ENCODE results near the gene PDE11A.

PDE11A gene

DNA sequence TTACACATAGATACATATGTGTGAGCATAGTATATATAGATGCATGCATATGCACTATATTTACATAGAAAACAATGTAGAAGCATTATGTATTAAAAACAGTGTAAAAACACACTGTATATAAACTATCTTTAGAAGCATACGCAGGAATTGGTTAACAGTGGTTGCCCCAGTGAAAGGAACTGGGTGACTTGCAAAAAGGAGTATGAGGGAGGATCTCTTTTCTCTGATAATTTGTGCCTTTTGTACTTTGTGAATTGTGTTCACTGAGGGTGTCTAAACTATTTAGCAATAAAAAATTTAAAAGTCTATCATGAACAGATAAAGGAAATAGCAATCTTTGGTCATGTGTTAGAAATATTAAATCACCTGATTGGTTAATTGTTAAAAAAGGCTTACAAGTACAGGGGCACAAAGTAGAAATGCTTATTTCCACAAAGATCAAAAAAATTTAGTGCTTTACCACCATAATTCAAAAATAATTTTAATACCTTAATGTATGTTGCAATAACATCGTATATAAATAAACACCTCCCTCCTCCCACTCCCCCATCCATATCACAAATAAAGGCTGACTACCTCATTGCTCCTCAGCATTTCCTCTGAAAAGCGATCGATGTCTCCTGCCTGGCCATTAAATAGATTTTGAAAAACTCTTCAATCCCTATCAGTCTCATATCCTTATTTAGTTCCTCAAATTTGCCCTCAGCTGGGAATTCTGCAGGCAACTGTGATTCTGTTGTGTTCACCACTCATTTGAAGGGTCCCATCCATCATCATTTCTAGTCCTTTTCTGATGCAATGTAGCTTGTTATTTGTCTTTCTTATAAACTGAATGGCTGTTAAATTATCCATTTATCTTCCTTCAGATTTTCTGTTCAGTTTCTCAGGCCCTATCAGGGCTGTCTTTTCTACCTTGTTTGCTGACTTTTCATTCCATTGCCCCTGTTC is 422.7 kb downstream of the PDE11A start:
- Histone ChIP-seq H3K9me3 (ENCODE audit: insufficient read depth, low read length) (no peaks in the 10 kb centered on the region), H3K4me2 (ENCODE audit: low read length) (no peak overlapping the region), H2AFZ (ENCODE audit: low read depth, low read length) (no peak overlapping the region), H3K27me3 (ENCODE audit: low read depth, low read length) (no peaks in the 10 kb centered on the region), H3K4me1 (ENCODE audit: low read length) (no peaks in the 10 kb centered on the region), H3K36me3 (replicated peaks; ENCODE audit: low read depth, low read length) (no peaks in the 10 kb centered on the region), H3K27ac (ENCODE audit: low read length) (no peak overlapping the region), H4K20me1 (ENCODE audit: insufficient read depth, low read length) (no peaks in the 10 kb centered on the region), H3K79me2 (ENCODE audit: low read length) (no peaks in the 10 kb centered on the region), H3K4me3 (ENCODE audit: low read length) (no peak overlapping the region), H3K9ac (ENCODE audit: low read length) (no peak overlapping the region)
- no peak for TF ChIP-seq EZH2phosphoT487 (IDR thresholded peaks at IDR 0.05; ENCODE audit: low read depth)
- TF ChIP-seq, protein P1, sequence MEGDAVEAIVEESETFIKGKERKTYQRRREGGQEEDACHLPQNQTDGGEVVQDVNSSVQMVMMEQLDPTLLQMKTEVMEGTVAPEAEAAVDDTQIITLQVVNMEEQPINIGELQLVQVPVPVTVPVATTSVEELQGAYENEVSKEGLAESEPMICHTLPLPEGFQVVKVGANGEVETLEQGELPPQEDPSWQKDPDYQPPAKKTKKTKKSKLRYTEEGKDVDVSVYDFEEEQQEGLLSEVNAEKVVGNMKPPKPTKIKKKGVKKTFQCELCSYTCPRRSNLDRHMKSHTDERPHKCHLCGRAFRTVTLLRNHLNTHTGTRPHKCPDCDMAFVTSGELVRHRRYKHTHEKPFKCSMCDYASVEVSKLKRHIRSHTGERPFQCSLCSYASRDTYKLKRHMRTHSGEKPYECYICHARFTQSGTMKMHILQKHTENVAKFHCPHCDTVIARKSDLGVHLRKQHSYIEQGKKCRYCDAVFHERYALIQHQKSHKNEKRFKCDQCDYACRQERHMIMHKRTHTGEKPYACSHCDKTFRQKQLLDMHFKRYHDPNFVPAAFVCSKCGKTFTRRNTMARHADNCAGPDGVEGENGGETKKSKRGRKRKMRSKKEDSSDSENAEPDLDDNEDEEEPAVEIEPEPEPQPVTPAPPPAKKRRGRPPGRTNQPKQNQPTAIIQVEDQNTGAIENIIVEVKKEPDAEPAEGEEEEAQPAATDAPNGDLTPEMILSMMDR (IDR thresholded peaks at IDR 0.05; ENCODE audit: low read depth, low read length) = no peak

DNA sequence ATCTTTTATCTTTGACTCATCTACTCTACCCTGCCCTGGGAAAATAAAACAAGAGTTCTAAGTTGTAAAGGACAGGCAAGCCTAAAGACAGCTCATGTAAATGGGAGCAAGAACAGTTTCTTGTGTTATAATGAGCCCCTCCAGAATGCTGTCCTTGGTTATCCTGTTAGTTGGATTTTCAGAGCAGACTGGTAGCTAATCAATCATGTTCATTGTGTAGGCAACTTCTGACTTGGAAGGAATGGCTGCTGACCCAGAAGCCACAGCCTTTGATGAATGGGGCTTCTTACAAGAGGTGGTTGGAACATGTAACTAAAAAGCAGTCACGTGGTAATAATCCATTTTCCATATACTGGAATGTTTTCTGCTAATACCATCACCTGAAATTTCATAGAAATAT is 425.8 kb downstream of the PDE11A start:
- no peak overlapping the region for H3K27ac ChIP-seq (ENCODE audit: low read length)
- no peaks in the 10 kb centered on the region for H4K20me1 ChIP-seq (ENCODE audit: insufficient read depth, low read length)
- no peaks in the 10 kb centered on the region for H3K27me3 ChIP-seq (ENCODE audit: low read depth, low read length)
- no peaks in the 10 kb centered on the region for H3K9me3 ChIP-seq (ENCODE audit: insufficient read depth, low read length)
- TF ChIP-seq, protein P1 (IDR thresholded peaks at IDR 0.05; ENCODE audit: low read depth, low read length) = no peak
- TF ChIP-seq EZH2phosphoT487 (IDR thresholded peaks at IDR 0.05; ENCODE audit: low read depth) = no peak
- no peaks in the 10 kb centered on the region for H3K79me2 ChIP-seq (ENCODE audit: low read length)
- no peak overlapping the region for H3K4me3 ChIP-seq (ENCODE audit: low read length)
- H2AFZ ChIP-seq (ENCODE audit: low read depth, low read length) = no peak overlapping the region
- no peaks in the 10 kb centered on the region for H3K36me3 ChIP-seq (replicated peaks; ENCODE audit: low read depth, low read length)
- H3K4me1 ChIP-seq (ENCODE audit: low read length) = no peaks in the 10 kb centered on the region
- no peak overlapping the region for H3K4me2 ChIP-seq (ENCODE audit: low read length)
- H3K9ac ChIP-seq (ENCODE audit: low read length) = no peak overlapping the region

DNA sequence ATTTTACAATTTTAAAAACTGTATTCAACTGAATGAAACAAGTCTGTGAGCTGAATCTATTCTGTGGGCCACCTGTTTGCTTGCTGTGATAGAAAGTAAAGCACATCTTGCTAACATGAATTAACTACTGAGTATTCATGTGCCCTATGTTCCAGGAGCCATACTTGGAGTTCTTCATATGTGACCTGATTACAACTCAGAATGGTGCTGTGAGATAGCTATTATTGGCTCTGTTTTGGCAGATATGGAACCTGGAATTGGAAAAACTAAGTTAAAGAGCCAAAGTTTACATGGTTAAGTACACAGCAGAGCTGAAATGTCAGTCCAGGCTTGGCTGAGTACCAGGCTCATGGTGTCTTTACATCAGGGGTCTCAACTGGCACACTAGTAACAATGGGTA is 426.3 kb downstream of the PDE11A start:
- no peak overlapping the region for H3K4me2 ChIP-seq (ENCODE audit: low read length)
- no peaks in the 10 kb centered on the region for H3K36me3 ChIP-seq (replicated peaks; ENCODE audit: low read depth, low read length)
- no peaks in the 10 kb centered on the region for H3K79me2 ChIP-seq (ENCODE audit: low read length)
- TF ChIP-seq, protein P1 (IDR thresholded peaks at IDR 0.05; ENCODE audit: low read depth, low read length) = no peak
- no peak for TF ChIP-seq EZH2phosphoT487 (IDR thresholded peaks at IDR 0.05; ENCODE audit: low read depth)
- H3K4me3 ChIP-seq (ENCODE audit: low read length) = no peak overlapping the region
- H3K4me1 ChIP-seq (ENCODE audit: low read length) = no peaks in the 10 kb centered on the region
- H3K9me3 ChIP-seq (ENCODE audit: insufficient read depth, low read length) = no peaks in the 10 kb centered on the region
- H4K20me1 ChIP-seq (ENCODE audit: insufficient read depth, low read length) = no peaks in the 10 kb centered on the region
- no peak overlapping the region for H3K9ac ChIP-seq (ENCODE audit: low read length)
- H2AFZ ChIP-seq (ENCODE audit: low read depth, low read length) = no peak overlapping the region
- H3K27ac ChIP-seq (ENCODE audit: low read length) = no peak overlapping the region
- H3K27me3 ChIP-seq (ENCODE audit: low read depth, low read length) = no peaks in the 10 kb centered on the region

DNA sequence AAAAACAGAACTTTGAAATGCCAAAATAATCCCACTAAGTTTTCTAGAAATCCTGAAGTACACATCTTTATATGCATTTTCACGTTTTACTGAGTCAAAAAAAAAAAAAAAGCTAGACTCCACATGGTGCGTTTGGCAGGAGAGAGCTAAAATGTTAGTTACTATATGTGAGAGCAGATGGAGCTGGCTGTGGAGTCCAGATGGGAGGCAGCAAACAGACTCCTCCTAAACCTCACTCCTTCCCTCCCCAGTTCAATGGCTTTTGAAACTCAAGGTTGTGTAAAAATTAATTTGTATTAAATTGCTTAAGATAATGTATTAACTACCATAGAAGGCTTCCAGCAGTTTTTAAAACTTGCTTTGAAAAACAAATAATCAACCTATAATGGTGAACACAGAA is 431.2 kb downstream of the PDE11A start:
- TF ChIP-seq EZH2phosphoT487 (IDR thresholded peaks at IDR 0.05; ENCODE audit: low read depth) = no peak
- TF ChIP-seq, protein P1 (IDR thresholded peaks at IDR 0.05; ENCODE audit: low read depth, low read length) = no peak

More for the DNA sequence above, 431.2 kb downstream of the PDE11A start:
- Histone ChIP-seq H3K4me2 (ENCODE audit: low read length) (no peak overlapping the region), H3K27me3 (ENCODE audit: low read depth, low read length) (no peaks in the 10 kb centered on the region), H3K36me3 (replicated peaks; ENCODE audit: low read depth, low read length) (no peaks in the 10 kb centered on the region), H3K9me3 (ENCODE audit: insufficient read depth, low read length) (no peaks in the 10 kb centered on the region), H3K4me1 (ENCODE audit: low read length) (no peaks in the 10 kb centered on the region), H3K9ac (ENCODE audit: low read length) (no peak overlapping the region), H4K20me1 (ENCODE audit: insufficient read depth, low read length) (no peaks in the 10 kb centered on the region), H3K79me2 (ENCODE audit: low read length) (no peaks in the 10 kb centered on the region), H3K4me3 (ENCODE audit: low read length) (no peak overlapping the region), H3K27ac (ENCODE audit: low read length) (no peak overlapping the region), H2AFZ (ENCODE audit: low read depth, low read length) (no peak overlapping the region; the same call in 1 of the 2 replicates)
